ENCODE data around the gene RETSAT. TPM values are rescaled to one million over a fixed set of nuclear protein-coding genes. Genes with fewer than 3 reads are reported as not detected.

RETSAT gene
- total RNA-seq (10 to 100 TPM; 67.6 to 68.1 TPM), polyA plus RNA-seq (ENCODE audit: insufficient read length in 6 of 6) (10 to 100 TPM; 24.5 to 30.4 (median 28.5) TPM)
- long read RNA-seq, donor 1, partial matches to known transcripts = 0 of 3 reads
- long read RNA-seq, donor 1, other reads (novel, unspliced or antisense) = 0 of 3 reads
- long read RNA-seq, donor 2, partial matches to known transcripts = 0 of 2 reads
- long read RNA-seq, donor 2, other reads (novel, unspliced or antisense) = 0 of 2 reads
- long read RNA-seq, donor 3, partial matches to known transcripts = 7 of 9 reads
- long read RNA-seq, donor 3, other reads (novel, unspliced or antisense) = 0 of 9 reads
- long read RNA-seq, donor 4, partial matches to known transcripts = 4 of 5 reads
- long read RNA-seq, donor 4, other reads (novel, unspliced or antisense) = 0 of 5 reads
- long read RNA-seq, donor 5 = 0 reads
- long read RNA-seq, donor 6, transcript RETSAT-201 (11 exons, 3,100 nt) = major isoform, 6 of 7 reads
- long read RNA-seq, donor 6, partial matches to known transcripts = 0 of 7 reads
- long read RNA-seq, donor 6, other reads (novel, unspliced or antisense) = 0 of 7 reads
- long read RNA-seq, donor 7, partial matches to known transcripts = 0 of 3 reads
- long read RNA-seq, donor 7, other reads (novel, unspliced or antisense) = 0 of 3 reads
- long read RNA-seq, donor 8, partial matches to known transcripts = 0 of 3 reads
- long read RNA-seq, donor 8, other reads (novel, unspliced or antisense) = 0 of 3 reads
- long read RNA-seq, donor 9 = 0 reads
- long read RNA-seq, donor 10, partial matches to known transcripts = 1 of 2 reads
- long read RNA-seq, donor 10, other reads (novel, unspliced or antisense) = 1 of 2 reads
- long read RNA-seq, donor 11, partial matches to known transcripts = 17 of 22 reads
- long read RNA-seq, donor 11, other reads (novel, unspliced or antisense) = 0 of 22 reads
- long read RNA-seq, donor 12, partial matches to known transcripts = 0 of 1 reads
- long read RNA-seq, donor 12, other reads (novel, unspliced or antisense) = 0 of 1 reads

- H3K27me3 ChIP-seq = no peaks in the 10 kb centered on the region
- ATAC-seq (peak; percentile 97), DNase-seq (peak; percentile 96 to 98 (median 98))
- peaks cover 0 to 54% of the 10 kb centered on the region in 2 donors for H3K36me3 ChIP-seq
- peak within 1 kb of the TSS; percentile 86 to 91 for H3K4me3 ChIP-seq
- peaks cover 9 to 61% of the 10 kb centered on the region in 2 donors for H3K4me1 ChIP-seq
- intact Hi-C loops (cut with DNase I) = no loop called here
- TF ChIP-seq CTCF (IDR thresholded peaks at IDR 0.05) = no peak
- H3K27ac ChIP-seq = peak within 1 kb of the TSS; percentile 86 to 90
- H3K9me3 ChIP-seq = no peaks in the 10 kb centered on the region
Observed at GRCh38 chr2:85354286-85355072, at the start of gene RETSAT, which contains the start of gene ELMOD3. RETSAT (minus strand) TSS chr2:85354528; CDS start chr2:85354507, 21 bp downstream. ELMOD3 (plus strand) TSS chr2:85354769; CDS start chr2:85357199, 2,430 bp downstream.

DNA sequence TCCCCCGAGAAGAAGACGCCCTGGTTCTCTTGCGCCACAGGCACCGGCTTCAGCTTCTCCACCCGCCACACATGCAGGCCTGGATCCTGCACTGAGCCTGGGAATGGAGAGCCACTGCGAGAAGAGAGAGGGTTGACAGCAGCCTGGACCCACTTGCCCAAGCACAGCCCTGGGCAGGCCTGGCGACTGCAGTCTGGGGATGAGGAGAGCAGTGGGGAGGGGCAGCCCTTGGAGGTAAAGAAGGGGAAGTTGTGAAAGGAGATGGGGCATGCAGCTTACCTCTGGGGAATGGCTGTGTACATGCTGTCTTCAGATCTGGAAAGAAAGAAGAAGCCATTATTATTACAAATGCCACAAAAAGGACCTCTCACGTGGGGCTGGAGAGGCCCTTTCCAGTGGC, 47.5 kb upstream of the RETSAT start:
- TF ChIP-seq CTCF (IDR thresholded peaks at IDR 0.05) = no peak
- H3K27ac ChIP-seq = peak overlapping the region in 1 of 2 donors; percentile 39
- no peak for ATAC-seq
- intact Hi-C loops (cut with DNase I) = no loop called here
- peaks cover 0 to 59% of the 10 kb centered on the region in 2 donors for H3K36me3 ChIP-seq
- no peak overlapping the region for H3K4me3 ChIP-seq
- peaks cover 0 to 37% of the 10 kb centered on the region in 2 donors for H3K4me1 ChIP-seq
- DNase-seq = peak in 1 of 4 donors; percentile 35
- H3K9me3 ChIP-seq = peaks cover 0 to 3% of the 10 kb centered on the region in 2 donors
- no peaks in the 10 kb centered on the region for H3K27me3 ChIP-seq

- Histone ChIP-seq H3K27me3 (no peaks in the 10 kb centered on the region), H3K36me3 (peaks cover 0 to 63% of the 10 kb centered on the region in 2 donors), H3K9me3 (peaks cover 0 to 3% of the 10 kb centered on the region in 2 donors), H3K4me3 (no peak overlapping the region), H3K27ac (no peak overlapping the region), H3K4me1 (peaks cover 0 to 33% of the 10 kb centered on the region in 2 donors)
- DNase-seq (no peak), ATAC-seq (no peak)
- intact Hi-C loops (cut with DNase I) = no loop called here
- no peak for TF ChIP-seq CTCF (IDR thresholded peaks at IDR 0.05)
Observed at GRCh38 chr2:85401464-85401805, 47.1 kb upstream of the RETSAT start.

DNA sequence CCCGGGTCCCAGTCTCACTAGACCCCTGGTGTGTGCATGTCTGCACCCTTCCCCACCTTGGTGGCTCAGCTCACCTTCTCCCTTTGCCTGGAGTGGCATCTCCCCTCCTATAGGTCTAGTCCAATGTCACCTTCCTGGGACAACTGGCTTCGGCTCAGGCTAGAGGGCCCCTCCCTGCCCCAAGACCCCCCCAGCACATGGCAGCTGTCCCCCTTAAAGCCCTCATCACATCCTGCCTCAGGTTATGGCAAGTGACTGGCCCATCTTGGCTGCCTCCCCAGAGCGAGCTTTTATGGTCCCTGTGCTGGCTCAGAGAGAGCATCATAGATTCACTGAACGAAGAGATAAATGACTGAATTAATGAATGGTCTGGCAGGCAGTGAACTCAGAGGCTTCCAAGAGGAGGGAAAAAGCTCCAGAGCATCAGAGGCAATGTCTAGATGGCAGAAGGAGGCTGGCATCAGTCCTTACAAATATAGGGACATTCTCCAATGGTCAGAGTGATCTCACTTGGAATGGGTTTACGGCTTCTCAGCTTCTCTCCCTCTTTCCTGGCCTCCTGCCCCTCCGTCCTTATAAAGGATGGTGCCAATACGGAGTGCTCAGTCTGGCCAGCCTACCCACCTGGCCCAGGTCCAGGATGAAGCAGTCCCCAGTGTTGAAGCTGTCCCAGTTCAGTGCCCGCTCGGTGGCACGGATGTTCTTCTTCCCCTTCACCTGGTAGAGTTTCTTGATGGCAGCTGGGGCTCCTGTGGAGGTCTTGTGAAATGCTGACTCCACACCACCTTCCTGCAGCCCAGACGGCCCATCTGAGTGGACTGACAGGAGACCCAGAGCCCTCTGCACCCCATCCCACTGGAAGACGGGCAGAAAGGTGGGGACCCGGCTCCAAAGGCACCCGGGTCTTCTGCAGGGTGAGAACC, 46.5 kb upstream of the RETSAT start:
- DNase-seq = peak in 1 of 4 donors; percentile 28
- Histone ChIP-seq H3K4me1 (peaks cover 0 to 27% of the 10 kb centered on the region in 2 donors), H3K36me3 (peaks cover 0 to 70% of the 10 kb centered on the region in 2 donors), H3K27ac (no peak overlapping the region), H3K27me3 (no peaks in the 10 kb centered on the region), H3K4me3 (no peak overlapping the region), H3K9me3 (peaks cover 0 to 3% of the 10 kb centered on the region in 2 donors)
- no peak for ATAC-seq
- no peak for TF ChIP-seq CTCF (IDR thresholded peaks at IDR 0.05)
- intact Hi-C loops (cut with DNase I) = no loop called here

All from left lung (tissue), 14 donors.